Activated CD8-positive, alpha-beta memory T cell treated with anti-CD3 and anti-CD28 coated beads, Interleukin-2, amount 50 U/mL, for 48 hours (primary cell): ENCODE data around the gene SBNO2.
A peak's percentile ranks its signal among the peaks of the same experiment; 100 is the strongest.
"Not testable (repeated sequence)": the region's sequence is repeated elsewhere in the genome, so short reads cannot be mapped to it uniquely, and the experiment has no call there.

ENCODE experiments used
- DNase-seq: peaks from one replicate; pipeline ENCODE4 v3.0.0-alpha.2; 2020

Gene SBNO2

GRCh38 chr19:1116726-1117581 is 57.1 kb downstream of the SBNO2 start:
- DNase-seq, result no peak

- DNase-seq, result no peak
Measured at GRCh38 chr19:1115646-1116420, 58.2 kb downstream of the SBNO2 start.

GRCh38 chr19:1114728-1115127 is 59.3 kb downstream of the SBNO2 start:
- not testable (repeated sequence) for DNase-seq

GRCh38 chr19:1113986-1114483 is 60.0 kb downstream of the SBNO2 start:
- DNase-seq, result no peak

GRCh38 chr19:1113030-1113985 is 60.8 kb downstream of the SBNO2 start:
- peak; percentile 92 for DNase-seq

- no peak for DNase-seq
Measured at GRCh38 chr19:1112268-1113029, 61.6 kb downstream of the SBNO2 start.

- DNase-seq, result no peak
Measured at GRCh38 chr19:1111641-1112267, 62.3 kb downstream of the SBNO2 start.

- DNase-seq, result no peak
Measured at GRCh38 chr19:1110809-1111640, 63.0 kb downstream of the SBNO2 start.

GRCh38 chr19:1109697-1110671 is 64.1 kb downstream of the SBNO2 start:
- no peak for DNase-seq

- DNase-seq, result no peak
Measured at GRCh38 chr19:1109032-1109551, 65.0 kb downstream of the SBNO2 start.

- no peak for DNase-seq
Measured at GRCh38 chr19:1108291-1109031, 65.6 kb downstream of the SBNO2 start.

- no peak for DNase-seq
Measured at GRCh38 chr19:1107661-1108261, 66.3 kb downstream of the SBNO2 start.

GRCh38 chr19:1106841-1107660 is 67.0 kb downstream of the SBNO2 start:
- DNase-seq, result no peak

GRCh38 chr19:1105873-1106840 is 67.9 kb downstream of the SBNO2 start:
- DNase-seq, result no peak
